NCI-H2196 (cell line): Measurements from ENCODE around the gene GTPBP3.
A peak's percentile ranks its signal among the peaks of the same experiment; 100 is the strongest.

Source experiments
- DNase-seq: peaks from one replicate; lab custom pipeline; 2025; ENCODE audit not compliant: unreplicated experiment; lab: John Stamatoyannopoulos, UW

GTPBP3 gene

GRCh38 chr19:17309198-17309964 lies 28.0 kb upstream of the GTPBP3 start, which contains the start of gene DDA1:
TSS of gene DDA1 (plus strand) at chr19:17309563. CDS start at chr19:17309655, 92 bp downstream.
- DNase-seq: peak; percentile 99

- no peak for DNase-seq
These were observed 27.3 kb upstream of the GTPBP3 start for GRCh38 chr19:17309965-17310461.

GRCh38 chr19:17311455-17312188 lies 25.7 kb upstream of the GTPBP3 start:
- no peak for DNase-seq

- DNase-seq: no peak
These were observed 24.9 kb upstream of the GTPBP3 start for GRCh38 chr19:17312189-17313113.

- no peak for DNase-seq
These were observed 23.3 kb upstream of the GTPBP3 start for GRCh38 chr19:17314007-17314593.

GRCh38 chr19:17318966-17319365 lies 18.4 kb upstream of the GTPBP3 start:
- no peak for DNase-seq

GRCh38 chr19:17319473-17320238 lies 17.7 kb upstream of the GTPBP3 start:
- no peak for DNase-seq

GRCh38 chr19:17320435-17320834 lies 16.9 kb upstream of the GTPBP3 start:
- DNase-seq: no peak

GRCh38 chr19:17321655-17322489 lies 15.5 kb upstream of the GTPBP3 start:
- no peak for DNase-seq

- DNase-seq: no peak
These were observed 14.5 kb upstream of the GTPBP3 start for GRCh38 chr19:17322854-17323253.

- DNase-seq: no peak
These were observed 13.9 kb upstream of the GTPBP3 start for GRCh38 chr19:17323300-17323963.

- no peak for DNase-seq
These were observed 13.4 kb upstream of the GTPBP3 start for GRCh38 chr19:17323964-17324332.

GRCh38 chr19:17324357-17325114 lies 12.8 kb upstream of the GTPBP3 start:
- DNase-seq: no peak

- no peak for DNase-seq
These were observed 12.2 kb upstream of the GTPBP3 start for GRCh38 chr19:17325133-17325532.

- DNase-seq: no peak
These were observed 11.3 kb upstream of the GTPBP3 start for GRCh38 chr19:17325881-17326594.

- DNase-seq: no peak
These were observed 10.8 kb upstream of the GTPBP3 start for GRCh38 chr19:17326595-17326966.

GRCh38 chr19:17327068-17327653 lies 10.2 kb upstream of the GTPBP3 start:
- no peak for DNase-seq
